NCI-H128 (cell line): ENCODE data around the gene POU2F1.
A peak's percentile ranks its signal among the peaks of the same experiment; 100 is the strongest.

Experiments used
- DNase-seq: peaks from one replicate; lab custom pipeline; 2025; ENCODE audit not compliant: unreplicated experiment; lab: John Stamatoyannopoulos, UW

POU2F1 gene

DNA sequence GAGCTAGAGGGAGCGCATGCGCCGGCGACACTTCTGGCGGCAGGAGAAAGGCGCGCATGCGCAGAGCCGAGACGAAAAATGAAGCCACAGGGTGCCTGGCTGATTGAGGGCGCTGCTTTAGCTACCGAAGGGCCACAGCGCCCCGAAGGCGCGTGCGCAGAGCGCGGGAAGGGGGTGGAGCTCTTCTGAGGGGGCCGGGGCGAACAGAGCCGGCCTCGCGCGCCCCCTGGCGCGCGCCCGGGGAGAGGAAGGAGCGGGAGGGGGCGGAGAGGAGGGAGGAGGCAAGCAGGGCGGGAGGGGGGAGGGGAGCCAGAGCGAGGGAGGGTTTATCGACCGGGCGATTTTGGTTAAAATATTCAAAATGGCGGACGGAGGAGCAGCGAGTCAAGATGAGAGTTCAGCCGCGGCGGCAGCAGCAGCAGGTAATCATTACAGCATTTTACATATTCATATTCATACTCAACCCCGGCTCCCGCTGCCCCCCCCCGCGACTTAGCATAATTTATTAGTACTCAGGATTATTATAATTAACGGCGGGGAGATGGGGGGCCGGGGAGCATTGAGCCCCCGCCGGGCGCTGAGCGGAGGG is at the start of gene POU2F1:
Gene POU2F1 (plus strand): TSS at position 350 of the 589 bp plus-strand sequence. CDS start 12 bp downstream, at position 362.
- DNase-seq, result peak; percentile 98

- no peak for DNase-seq
These were observed 49.3 kb upstream of the POU2F1 start for GRCh38 chr1:167171286-167171929.

DNA sequence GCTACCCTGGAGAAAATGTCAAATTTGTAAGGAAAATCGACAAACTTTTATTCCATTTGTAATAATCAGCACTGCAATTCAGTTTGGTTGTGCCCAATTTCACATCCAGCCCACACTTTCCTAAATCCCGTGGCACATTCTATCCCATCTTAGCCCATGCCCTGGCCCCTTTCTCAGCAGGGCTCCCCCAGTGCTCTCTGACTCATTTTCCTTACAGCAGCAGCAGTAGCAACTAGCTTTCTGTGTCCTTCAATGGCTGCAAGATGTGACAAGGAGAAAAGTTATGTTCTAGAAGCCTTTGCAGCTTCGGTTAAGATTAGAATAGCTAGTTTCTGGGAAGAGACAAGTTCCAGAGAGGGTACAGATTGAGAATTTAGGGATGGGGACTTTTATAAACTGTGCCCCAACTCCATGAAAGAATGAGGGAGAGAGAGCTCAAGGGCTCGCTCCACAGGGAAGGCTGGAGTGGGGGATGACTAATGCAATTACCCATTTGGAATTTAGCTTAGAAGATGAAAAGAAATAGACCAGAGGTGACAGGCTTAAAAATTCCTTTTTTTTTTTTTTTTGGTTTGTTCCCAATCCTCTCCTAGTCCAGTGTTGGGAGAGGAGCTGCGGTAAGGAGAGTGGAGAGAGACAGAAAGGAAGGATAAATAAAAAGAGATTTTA is 47.0 kb upstream of the POU2F1 start:
- DNase-seq, result no peak

- no peak for DNase-seq
These were observed 44.8 kb upstream of the POU2F1 start for GRCh38 chr1:167175901-167176300.

DNA sequence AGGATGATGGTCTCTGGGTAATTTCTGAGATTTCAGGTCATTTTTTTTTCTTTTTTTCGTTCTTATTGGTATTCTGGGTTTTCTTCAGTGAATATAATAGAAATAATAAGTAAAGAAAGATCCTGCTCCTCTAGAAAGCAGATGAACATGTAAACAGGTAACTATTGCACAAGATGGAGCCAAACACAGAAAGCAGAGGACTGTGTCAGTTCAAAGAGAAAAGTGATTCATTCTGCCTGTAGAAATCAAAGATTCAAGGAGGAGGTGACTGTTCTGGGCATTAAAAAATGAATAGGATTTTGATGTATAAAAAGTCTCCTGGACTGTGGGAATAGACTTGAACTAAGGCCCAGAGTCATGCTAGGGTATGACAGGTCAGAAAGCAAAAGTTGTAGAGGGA is 41.9 kb upstream of the POU2F1 start:
- no peak for DNase-seq

- DNase-seq, result no peak
These were observed 37.9 kb upstream of the POU2F1 start for GRCh38 chr1:167182571-167183320.

- no peak for DNase-seq
These were observed 36.6 kb upstream of the POU2F1 start for GRCh38 chr1:167184081-167184480.

GRCh38 chr1:167185062-167185461 is 35.6 kb upstream of the POU2F1 start:
- no peak for DNase-seq

DNA sequence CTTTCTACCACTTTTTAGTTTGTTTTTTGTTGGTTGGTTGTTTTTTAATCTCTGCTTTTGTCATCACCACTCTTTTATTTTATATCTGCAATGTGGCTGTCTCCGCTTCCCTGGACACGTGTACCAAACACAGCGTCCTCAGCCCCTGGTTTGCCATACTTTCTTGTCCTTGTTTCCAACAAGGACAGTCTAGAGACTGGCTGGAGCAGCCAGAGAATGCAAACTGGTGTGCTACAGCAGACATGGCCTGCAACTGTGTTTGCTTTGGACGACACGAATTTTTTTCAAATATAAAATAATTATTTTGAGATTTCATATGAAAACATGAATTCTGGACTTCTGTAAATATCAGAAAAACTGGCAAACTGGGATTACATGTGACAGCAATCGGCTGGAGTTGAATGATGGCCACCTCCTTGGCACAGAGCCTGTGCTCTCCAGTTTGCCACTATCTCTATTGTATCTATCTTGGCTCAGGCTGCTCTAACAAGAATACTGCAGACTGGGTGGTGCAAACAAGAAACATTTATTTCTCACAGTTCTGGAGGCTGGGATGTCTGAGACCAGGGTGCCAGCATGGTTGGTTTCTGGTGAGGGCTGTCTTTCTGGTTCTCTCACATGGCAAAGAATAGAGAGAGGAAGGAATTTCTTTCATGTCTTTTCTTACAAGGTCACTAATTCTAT is 34.6 kb upstream of the POU2F1 start:
- DNase-seq, result no peak

DNA sequence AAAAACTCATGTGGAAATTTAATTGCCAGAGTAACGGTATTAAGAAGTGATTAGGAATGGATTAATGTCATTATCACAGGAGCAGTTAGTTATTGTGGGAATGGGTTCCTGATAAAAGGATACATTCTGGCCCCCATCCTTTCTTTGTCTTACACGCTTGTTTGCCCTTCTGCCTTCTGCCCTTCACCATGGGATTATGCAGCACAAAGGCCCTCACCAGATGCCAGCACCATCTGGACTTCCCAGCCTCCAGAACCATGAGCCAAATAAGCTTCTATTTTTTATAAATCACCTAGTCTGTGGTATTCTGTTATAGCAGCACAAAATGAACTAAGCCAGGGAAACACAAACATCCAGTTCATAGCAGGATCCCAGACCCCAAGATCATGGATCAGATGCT is 33.9 kb upstream of the POU2F1 start:
- no peak for DNase-seq

DNA sequence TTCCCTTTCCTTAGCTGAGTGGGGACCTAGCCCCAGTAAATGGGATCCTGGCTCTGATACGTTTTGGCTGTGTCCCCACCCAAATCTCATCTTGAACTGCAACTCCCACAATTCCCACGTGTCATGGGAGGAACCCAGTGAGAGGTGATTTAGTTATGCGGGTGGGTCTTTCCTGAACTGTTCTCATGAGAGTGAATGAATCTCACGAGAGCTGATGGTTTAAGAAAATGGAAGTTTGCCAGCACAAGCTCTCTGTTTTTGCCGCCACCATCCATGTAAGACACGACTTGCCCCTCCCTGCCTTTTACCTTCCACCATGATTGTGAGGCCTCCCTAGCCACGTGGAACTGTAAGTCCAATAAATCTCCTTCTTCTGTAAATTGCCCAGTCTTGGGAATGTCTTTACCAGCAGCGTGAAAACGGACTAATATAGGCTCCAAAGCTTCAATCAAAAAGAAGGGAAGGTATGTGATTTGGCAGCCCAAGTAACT is 29.9 kb upstream of the POU2F1 start:
- DNase-seq, result no peak

GRCh38 chr1:167191958-167192357 is 28.7 kb upstream of the POU2F1 start:
- no peak for DNase-seq

DNA sequence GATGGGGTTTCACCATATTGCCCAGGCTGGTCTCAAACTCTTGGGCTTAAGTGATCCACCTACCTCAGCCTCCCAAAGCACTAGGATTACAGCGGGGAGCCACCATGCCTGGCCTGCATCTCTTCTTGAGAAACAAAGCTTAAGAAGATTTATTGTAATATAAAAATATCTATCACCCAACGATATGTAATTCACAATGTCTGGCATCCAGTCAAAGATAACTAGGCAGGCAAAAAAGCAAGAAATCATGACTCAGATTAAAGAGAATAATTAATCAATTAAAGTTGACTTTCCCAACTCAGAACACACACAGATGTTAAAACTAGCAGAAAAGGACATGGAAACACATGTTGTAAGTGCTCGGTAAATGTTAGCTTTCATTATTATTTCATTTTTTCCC is 26.5 kb upstream of the POU2F1 start:
- DNase-seq, result no peak

DNA sequence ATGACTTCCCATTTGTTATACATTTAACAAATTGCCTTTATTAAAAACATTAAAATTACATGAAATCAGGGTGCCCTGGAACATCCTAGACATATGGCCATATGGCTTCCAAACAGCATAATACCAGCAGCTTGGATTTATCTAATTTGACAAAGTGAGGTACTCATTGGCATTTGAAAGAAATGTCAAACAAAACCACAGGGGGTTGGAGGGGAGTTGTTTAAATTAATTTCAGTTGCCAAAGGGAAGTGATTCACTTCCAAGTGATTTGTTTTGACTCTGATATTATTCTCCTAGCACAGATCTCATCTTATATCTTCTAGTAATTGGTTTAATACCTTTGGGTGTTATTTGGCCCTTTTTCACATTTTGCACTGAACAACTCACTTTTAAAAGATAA is 24.5 kb upstream of the POU2F1 start:
- no peak for DNase-seq

GRCh38 chr1:167197236-167197635 is 23.4 kb upstream of the POU2F1 start:
- no peak for DNase-seq

- DNase-seq, result no peak
These were observed 23.0 kb upstream of the POU2F1 start for GRCh38 chr1:167197692-167198091.

GRCh38 chr1:167198518-167199133 is 22.1 kb upstream of the POU2F1 start:
- DNase-seq, result no peak

GRCh38 chr1:167199656-167200055 is 21.0 kb upstream of the POU2F1 start:
- no peak for DNase-seq

DNA sequence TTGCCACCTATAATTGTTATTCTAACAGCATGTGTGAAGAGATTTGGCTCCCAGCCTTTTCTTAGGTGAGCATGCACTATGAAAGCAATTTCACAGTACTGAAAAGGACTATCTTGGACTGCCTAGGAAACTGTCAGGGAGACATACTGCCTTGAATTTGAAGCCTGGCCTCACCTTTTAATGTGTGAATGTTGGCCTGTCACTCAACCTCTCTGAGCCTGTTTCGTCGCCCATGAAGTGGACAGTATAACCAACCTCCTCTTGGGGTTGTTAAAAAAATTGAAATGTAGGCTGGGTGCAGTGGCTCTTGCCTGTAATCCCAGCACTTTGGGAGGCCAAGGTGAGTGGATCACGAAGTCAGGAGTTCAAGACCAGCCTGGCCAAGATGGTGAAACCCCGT is 20.4 kb upstream of the POU2F1 start:
- no peak for DNase-seq

DNA sequence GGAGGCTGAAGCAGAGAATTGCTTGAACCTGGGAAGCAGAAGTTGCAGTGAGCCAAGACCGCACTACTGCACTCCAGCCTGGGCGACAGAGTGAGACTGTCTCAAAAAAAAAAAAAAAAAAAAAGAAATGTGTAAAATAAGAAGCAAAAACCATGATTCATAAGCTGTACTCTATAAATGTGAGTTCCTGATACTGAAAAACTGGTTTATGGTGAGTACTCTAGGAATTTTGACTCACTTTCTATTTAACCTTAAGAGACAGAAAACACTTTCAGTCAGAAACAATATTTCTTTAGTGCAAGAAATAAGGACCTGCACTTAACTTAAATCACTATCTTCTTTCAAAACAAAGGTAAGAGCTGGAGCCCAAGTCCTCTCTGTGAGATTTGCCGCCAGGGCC is 19.9 kb upstream of the POU2F1 start:
- DNase-seq, result no peak

GRCh38 chr1:167202049-167202448 is 18.6 kb upstream of the POU2F1 start:
- DNase-seq, result no peak
